Fibroblast of villous mesenchyme (primary cell): ENCODE results near the gene EIF2B1. TPM values are rescaled to one million over a fixed set of nuclear protein-coding genes. Genes with fewer than 3 reads are reported as not detected.

Experiments used
- DNase-seq: peaks from one replicate; pipeline ENCODE4 v3.0.0-alpha.2; 2010; ENCODE audit warnings: low read depth
- H3K4me3 ChIP-seq: 2 replicates; pipeline ENCODE4 v1.5.1; 2011; ENCODE audit warnings: low read depth, mild to moderate bottlenecking, low read length
- total RNA-seq: library from RNA; depleted of rRNA; stranded (reverse); fragments of >200 nt; gene quantifications from 2 replicates; pipeline ENCODE4 v1.2.3, GENCODE V29; 2012
- TF ChIP-seq, protein P1 (sequence below): IDR thresholded peaks from 2 replicates; pipeline ENCODE4 v1.5.1; 2012; ENCODE audit warnings: low read depth, mild to moderate bottlenecking, low read length; ENCODE audit not compliant: insufficient read depth

EIF2B1 gene
- 31.1 and 32.9 TPM in 2 replicates for total RNA-seq

DNA sequence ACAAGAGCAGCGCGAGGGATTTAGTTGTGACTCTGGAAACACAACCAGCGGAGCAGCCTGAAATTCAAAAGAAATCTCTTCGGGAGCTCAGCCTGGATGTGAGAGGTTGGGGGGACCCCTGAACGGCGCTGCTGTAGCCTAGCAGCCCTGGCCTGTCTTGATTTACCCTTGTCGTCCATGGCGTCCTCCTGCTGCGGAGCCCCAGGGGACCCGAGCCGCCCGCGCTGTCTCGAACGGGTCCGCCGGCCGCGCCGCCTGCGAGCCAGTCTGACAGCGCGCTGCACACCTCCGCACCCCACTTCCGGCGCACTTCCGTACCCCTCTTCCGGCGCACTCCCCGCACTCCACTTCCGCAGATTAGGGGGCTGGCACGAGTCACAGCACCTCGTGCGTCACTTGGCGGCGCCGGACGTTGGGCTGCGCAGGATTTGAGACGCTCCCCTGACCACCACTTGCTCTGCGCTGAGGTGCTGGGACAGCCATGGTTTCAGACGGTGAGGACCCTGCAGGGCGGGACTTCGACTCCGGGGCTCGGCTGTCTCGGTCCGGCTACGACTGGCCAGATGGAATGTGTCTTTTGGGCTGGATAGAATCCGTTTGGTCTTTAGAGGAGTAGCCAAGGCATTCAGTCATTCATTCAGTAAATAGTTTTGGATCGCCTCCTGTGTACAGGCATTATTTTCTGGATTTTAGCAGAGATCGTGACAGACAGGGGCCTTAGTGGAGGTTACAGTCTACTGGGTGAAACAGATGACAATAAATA lies at the start of gene EIF2B1, which contains the start of gene GTF2H3:
EIF2B1 (minus strand) TSS at position 308 of the 763 bp plus-strand sequence; CDS start at position 179, 129 bp downstream.
GTF2H3 (plus strand) TSS at position 451 of the 763 bp plus-strand sequence; CDS start at position 482, 31 bp downstream.
- TF ChIP-seq, protein P1, sequence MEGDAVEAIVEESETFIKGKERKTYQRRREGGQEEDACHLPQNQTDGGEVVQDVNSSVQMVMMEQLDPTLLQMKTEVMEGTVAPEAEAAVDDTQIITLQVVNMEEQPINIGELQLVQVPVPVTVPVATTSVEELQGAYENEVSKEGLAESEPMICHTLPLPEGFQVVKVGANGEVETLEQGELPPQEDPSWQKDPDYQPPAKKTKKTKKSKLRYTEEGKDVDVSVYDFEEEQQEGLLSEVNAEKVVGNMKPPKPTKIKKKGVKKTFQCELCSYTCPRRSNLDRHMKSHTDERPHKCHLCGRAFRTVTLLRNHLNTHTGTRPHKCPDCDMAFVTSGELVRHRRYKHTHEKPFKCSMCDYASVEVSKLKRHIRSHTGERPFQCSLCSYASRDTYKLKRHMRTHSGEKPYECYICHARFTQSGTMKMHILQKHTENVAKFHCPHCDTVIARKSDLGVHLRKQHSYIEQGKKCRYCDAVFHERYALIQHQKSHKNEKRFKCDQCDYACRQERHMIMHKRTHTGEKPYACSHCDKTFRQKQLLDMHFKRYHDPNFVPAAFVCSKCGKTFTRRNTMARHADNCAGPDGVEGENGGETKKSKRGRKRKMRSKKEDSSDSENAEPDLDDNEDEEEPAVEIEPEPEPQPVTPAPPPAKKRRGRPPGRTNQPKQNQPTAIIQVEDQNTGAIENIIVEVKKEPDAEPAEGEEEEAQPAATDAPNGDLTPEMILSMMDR = no peak
- DNase-seq = peak; percentile 97
- peak within 1 kb of the TSS; percentile 79 for H3K4me3 ChIP-seq

DNA sequence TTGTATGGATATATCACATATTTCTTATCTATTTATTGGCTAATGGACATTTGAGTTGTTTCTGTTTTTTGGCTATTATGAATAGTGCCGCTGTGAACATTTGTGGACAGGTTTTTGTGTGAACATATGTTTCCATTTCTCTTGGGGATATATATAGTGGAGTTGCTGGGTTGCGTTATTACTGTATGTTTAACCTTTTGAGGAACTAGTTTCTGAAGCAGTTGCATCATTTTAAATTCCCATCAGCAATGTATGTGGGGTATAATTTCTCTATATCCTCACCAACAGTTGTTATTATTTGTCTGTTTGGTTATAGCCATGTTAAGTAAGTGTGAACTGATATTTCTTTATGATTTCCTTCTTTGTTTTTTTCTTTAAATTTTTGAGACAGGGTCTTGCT lies 48.1 kb upstream of the EIF2B1 start:
- TF ChIP-seq, protein P1 = no peak
- H3K4me3 ChIP-seq = no peak overlapping the region
- DNase-seq = no peak

DNA sequence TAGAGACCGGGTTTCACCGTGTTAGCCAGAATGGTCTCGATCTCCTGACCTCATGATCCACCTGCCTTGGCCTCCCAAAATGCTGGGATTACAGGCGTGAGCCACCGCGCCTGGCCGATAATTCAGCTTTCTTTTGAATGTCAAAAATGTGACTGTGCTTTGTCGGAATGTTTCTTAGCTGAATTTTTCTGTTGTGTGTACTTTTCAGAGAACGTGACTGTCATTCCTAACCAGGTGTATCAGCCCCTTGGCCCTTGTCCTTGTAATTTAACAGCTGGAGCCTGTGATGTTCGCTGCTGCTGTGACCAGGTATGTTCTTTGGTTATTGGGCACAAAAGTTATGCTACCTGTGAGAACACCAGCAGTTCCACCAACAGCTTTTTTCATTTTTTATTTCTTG lies 45.5 kb upstream of the EIF2B1 start:
- TF ChIP-seq, protein P1 = no peak
- no peak overlapping the region for H3K4me3 ChIP-seq
- no peak for DNase-seq

GRCh38 chr12:123676616-123677320 lies 43.3 kb upstream of the EIF2B1 start:
- H3K4me3 ChIP-seq = no peak overlapping the region
- TF ChIP-seq, protein P1 = no peak
- DNase-seq = no peak

DNA sequence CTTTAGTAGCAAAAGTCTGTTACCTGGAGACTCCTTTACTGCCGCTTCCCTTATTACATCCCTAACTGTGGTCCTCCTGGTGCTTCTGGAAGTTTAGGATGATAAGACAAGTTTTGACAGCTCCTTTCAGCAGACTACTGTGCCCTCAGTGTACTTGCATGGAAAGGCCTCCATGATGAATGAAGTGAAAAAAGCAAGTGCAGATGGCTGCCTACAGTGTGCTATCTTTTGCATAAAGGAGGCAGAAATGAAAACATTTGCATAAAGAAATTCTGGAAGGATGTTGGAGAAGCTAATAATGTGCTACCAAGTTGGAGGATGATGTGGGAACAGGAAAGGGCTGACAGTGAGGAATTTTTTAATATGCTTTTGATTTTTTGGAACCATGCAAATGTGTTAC lies 42.0 kb upstream of the EIF2B1 start:
- no peak overlapping the region for H3K4me3 ChIP-seq
- DNase-seq = no peak
- TF ChIP-seq, protein P1 = no peak

- TF ChIP-seq, protein P1 = no peak
- peak; percentile 7 for DNase-seq
- peak overlapping the region; percentile 94 for H3K4me3 ChIP-seq
These were observed 38.4 kb upstream of the EIF2B1 start for GRCh38 chr12:123671876-123672275.
